Measurements from ENCODE around the gene RPLP1.

- TF ChIP-seq EZH2 (IDR thresholded peaks at IDR 0.05; ENCODE audit: borderline replicate concordance, low read depth, low read length, severe bottlenecking), result no peak
- TF ChIP-seq CTCF (IDR thresholded peaks at IDR 0.05; ENCODE audit: borderline replicate concordance, extremely low read depth, low read length, poor library complexity, severe bottlenecking), result no peak
These were observed 5.7 kb upstream of the RPLP1 start for GRCh38 chr15:69446953-69447352.
